WTC11 (cell line): Measurements from ENCODE around the gene PAPOLG. TPM values are rescaled to one million over a fixed set of nuclear protein-coding genes. Genes with fewer than 3 reads are reported as not detected.

Experiments used
- ZBTB21 ChIP-seq: sonication (generic); formaldehyde crosslinking; IDR thresholded peaks from 2 replicates; pipeline ENCODE4 v1.8.1; 2023; ENCODE audit warnings: mild to moderate bottlenecking, missing genetic modification reagents, borderline replicate concordance
- total RNA-seq: library from RNA; stranded (reverse); gene quantifications from 3 replicates; pipeline ENCODE4 v1.2.3, GENCODE V29; 2021
- TF ChIP-seq, protein P1 (sequence below): sonication (generic); formaldehyde crosslinking; conservative IDR thresholded peaks from 2 replicates; pipeline ENCODE4 v1.8.1; 2023; ENCODE audit warnings: mild to moderate bottlenecking, low read depth, missing genetic modification reagents, moderate library complexity
- TF ChIP-seq, protein P2 (sequence below): sonication (generic); formaldehyde crosslinking; IDR thresholded peaks from 2 replicates; pipeline ENCODE4 v1.8.1; 2023; ENCODE audit warnings: mild to moderate bottlenecking, missing genetic modification reagents, moderate library complexity

The PAPOLG gene
- total RNA-seq, 1 experiment from 2014 or later, result 22.5 TPM

DNA sequence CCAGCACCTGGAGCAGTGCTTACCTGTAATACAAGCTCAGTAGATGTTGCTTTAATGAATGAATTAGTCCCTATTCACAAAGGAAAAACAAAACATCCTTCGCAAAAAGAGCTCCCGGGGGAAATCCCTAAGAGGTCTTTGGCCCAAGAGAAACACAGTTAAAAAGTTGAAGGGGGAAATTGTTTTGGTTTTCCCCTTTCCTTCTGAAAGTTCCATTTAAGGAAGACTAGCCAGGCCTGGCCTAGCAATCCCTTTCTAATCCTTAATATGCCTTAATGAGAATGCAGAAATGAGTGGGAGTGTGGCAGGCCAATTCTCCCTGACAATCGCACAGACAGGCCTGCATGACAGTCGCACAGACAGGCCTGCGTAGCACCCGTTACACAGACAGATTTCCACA lies 91.8 kb downstream of the PAPOLG start (continued):
- TF ChIP-seq, protein P1, sequence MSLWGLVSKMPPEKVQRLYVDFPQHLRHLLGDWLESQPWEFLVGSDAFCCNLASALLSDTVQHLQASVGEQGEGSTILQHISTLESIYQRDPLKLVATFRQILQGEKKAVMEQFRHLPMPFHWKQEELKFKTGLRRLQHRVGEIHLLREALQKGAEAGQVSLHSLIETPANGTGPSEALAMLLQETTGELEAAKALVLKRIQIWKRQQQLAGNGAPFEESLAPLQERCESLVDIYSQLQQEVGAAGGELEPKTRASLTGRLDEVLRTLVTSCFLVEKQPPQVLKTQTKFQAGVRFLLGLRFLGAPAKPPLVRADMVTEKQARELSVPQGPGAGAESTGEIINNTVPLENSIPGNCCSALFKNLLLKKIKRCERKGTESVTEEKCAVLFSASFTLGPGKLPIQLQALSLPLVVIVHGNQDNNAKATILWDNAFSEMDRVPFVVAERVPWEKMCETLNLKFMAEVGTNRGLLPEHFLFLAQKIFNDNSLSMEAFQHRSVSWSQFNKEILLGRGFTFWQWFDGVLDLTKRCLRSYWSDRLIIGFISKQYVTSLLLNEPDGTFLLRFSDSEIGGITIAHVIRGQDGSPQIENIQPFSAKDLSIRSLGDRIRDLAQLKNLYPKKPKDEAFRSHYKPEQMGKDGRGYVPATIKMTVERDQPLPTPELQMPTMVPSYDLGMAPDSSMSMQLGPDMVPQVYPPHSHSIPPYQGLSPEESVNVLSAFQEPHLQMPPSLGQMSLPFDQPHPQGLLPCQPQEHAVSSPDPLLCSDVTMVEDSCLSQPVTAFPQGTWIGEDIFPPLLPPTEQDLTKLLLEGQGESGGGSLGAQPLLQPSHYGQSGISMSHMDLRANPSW (CRISPR knock-in tag), result no peak
- no peak for TF ChIP-seq ZBTB21
- TF ChIP-seq, protein P2, sequence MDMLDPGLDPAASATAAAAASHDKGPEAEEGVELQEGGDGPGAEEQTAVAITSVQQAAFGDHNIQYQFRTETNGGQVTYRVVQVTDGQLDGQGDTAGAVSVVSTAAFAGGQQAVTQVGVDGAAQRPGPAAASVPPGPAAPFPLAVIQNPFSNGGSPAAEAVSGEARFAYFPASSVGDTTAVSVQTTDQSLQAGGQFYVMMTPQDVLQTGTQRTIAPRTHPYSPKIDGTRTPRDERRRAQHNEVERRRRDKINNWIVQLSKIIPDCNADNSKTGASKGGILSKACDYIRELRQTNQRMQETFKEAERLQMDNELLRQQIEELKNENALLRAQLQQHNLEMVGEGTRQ (CRISPR knock-in tag), result no peak

Other genes with a start within 250 kb of the PAPOLG start
- 45.0 to 53.2 TPM (median 46.8 TPM) in 3 replicates for gene BCL11A, start 202.6 kb upstream of the PAPOLG start, total RNA-seq
- 6.9 to 8.4 TPM (median 7.0 TPM) in 3 replicates for gene REL, start 125.3 kb downstream of the PAPOLG start, total RNA-seq